H9 (cell line): ENCODE data around the gene TNIP3. TPM values are rescaled to one million over a fixed set of nuclear protein-coding genes. Genes with fewer than 3 reads are reported as not detected.

Experiments
- DNase-seq: peaks from one replicate; pipeline ENCODE4 v3.0.0-alpha.2; 2017
- H2AFZ ChIP-seq: one replicate; pipeline ENCODE4 v1.6.1; 2013; ENCODE audit warnings: mild to moderate bottlenecking, low read length, control low read depth, moderate library complexity
- H2AK5ac ChIP-seq: 2 replicates; pipeline ENCODE4 v1.6.1; 2013; ENCODE audit warnings: low read length, control low read depth, mixed read lengths; ENCODE audit not compliant: insufficient read length
- H2BK120ac ChIP-seq: one replicate; pipeline ENCODE4 v1.6.1; 2013; ENCODE audit warnings: low read depth, mild to moderate bottlenecking, low read length, control low read depth, inconsistent platforms; ENCODE audit not compliant: poor library complexity, severe bottlenecking
- H2BK12ac ChIP-seq: 2 replicates; pipeline ENCODE4 v1.6.1; 2013; ENCODE audit warnings: low read length, control low read depth, mixed read lengths, low read depth; ENCODE audit not compliant: insufficient read length
- H2BK15ac ChIP-seq: 2 replicates; pipeline ENCODE4 v1.6.1; 2013; ENCODE audit warnings: low read depth, low read length, control low read depth
- H2BK20ac ChIP-seq: one replicate; pipeline ENCODE4 v1.6.1; 2013; ENCODE audit warnings: low read depth, mild to moderate bottlenecking, low read length, control low read depth, inconsistent platforms; ENCODE audit not compliant: poor library complexity, severe bottlenecking
- H2BK5ac ChIP-seq: 2 replicates; pipeline ENCODE4 v1.6.1; 2013; ENCODE audit warnings: low read length, control low read depth, mixed read lengths; ENCODE audit not compliant: insufficient read length
- H3K14ac ChIP-seq: 2 replicates; pipeline ENCODE4 v1.6.1; 2013; ENCODE audit warnings: low read length, control low read depth; ENCODE audit not compliant: insufficient read depth
- H3K18ac ChIP-seq: 2 replicates; pipeline ENCODE4 v1.6.1; 2013; ENCODE audit warnings: low read depth, mild to moderate bottlenecking, mixed read lengths, low read length, control low read depth; ENCODE audit not compliant: insufficient read length
- H3K23ac ChIP-seq: 2 replicates; pipeline ENCODE4 v1.6.1; 2013; ENCODE audit warnings: low read length, control low read depth, mixed read lengths, low read depth; ENCODE audit not compliant: insufficient read length
- H3K23me2 ChIP-seq: 2 replicates; pipeline ENCODE4 v1.6.1; 2013; ENCODE audit warnings: low read depth, mild to moderate bottlenecking, mixed read lengths, low read length, control low read depth; ENCODE audit not compliant: insufficient read length, poor library complexity, severe bottlenecking
- H3K27ac ChIP-seq: 2 replicates; pipeline ENCODE4 v1.5.1; 2013; ENCODE audit warnings: low read length, control low read depth, mixed read lengths, low read depth; ENCODE audit not compliant: insufficient read length
- H3K27me3 ChIP-seq: 2 replicates; pipeline ENCODE4 v1.6.1; 2013; ENCODE audit warnings: low read length, control low read depth, inconsistent platforms; ENCODE audit not compliant: insufficient read depth
- H3K4ac ChIP-seq: 2 replicates; pipeline ENCODE4 v1.6.1; 2013; ENCODE audit warnings: low read depth, mild to moderate bottlenecking, control low read depth, inconsistent platforms, low read length, moderate library complexity
- H3K4me1 ChIP-seq: 2 replicates; pipeline ENCODE4 v1.6.1; 2013; ENCODE audit warnings: low read length, control low read depth, inconsistent platforms; ENCODE audit not compliant: insufficient read depth
- H3K4me2 ChIP-seq: 2 replicates; pipeline ENCODE4 v1.6.1; 2013; ENCODE audit warnings: low read length, control low read depth, mixed read lengths; ENCODE audit not compliant: insufficient read length, insufficient read depth
- H3K56ac ChIP-seq: 2 replicates; pipeline ENCODE4 v1.6.1; 2013; ENCODE audit warnings: low read depth, mild to moderate bottlenecking, mixed read lengths, low read length, control low read depth; ENCODE audit not compliant: insufficient read length
- H3K79me1 ChIP-seq: 2 replicates; pipeline ENCODE4 v1.6.1; 2013; ENCODE audit warnings: low read depth, mild to moderate bottlenecking, moderate library complexity, low read length, control low read depth, inconsistent platforms; ENCODE audit not compliant: insufficient read depth, poor library complexity, severe bottlenecking
- H3K79me2 ChIP-seq: 2 replicates; pipeline ENCODE4 v1.6.1; 2013; ENCODE audit warnings: low read length, control low read depth, inconsistent platforms; ENCODE audit not compliant: insufficient read depth
- H3K9ac ChIP-seq: 2 replicates; pipeline ENCODE4 v1.6.1; 2013; ENCODE audit warnings: low read length, control low read depth, mixed read lengths; ENCODE audit not compliant: insufficient read length; ENCODE audit errors: extremely low read depth
- H3K9me3 ChIP-seq: one replicate; pipeline ENCODE4 v1.6.1; 2013; ENCODE audit warnings: low read depth, low read length, inconsistent platforms; ENCODE audit not compliant: control insufficient read depth
- H3T11ph ChIP-seq: one replicate; pipeline ENCODE4 v1.6.1; 2013; ENCODE audit warnings: mild to moderate bottlenecking, low read length, control low read depth, inconsistent platforms
- H4K20me1 ChIP-seq: one replicate; pipeline ENCODE4 v1.6.1; 2013; ENCODE audit not compliant: control insufficient read depth, insufficient read length, insufficient read depth
- H4K5ac ChIP-seq: 2 replicates; pipeline ENCODE4 v1.6.1; 2013; ENCODE audit warnings: low read depth, mild to moderate bottlenecking, mixed read lengths, low read length, control low read depth; ENCODE audit not compliant: insufficient read length
- H4K8ac ChIP-seq: replicated peaks from 2 replicates; pipeline ENCODE4 v1.6.1; 2013; ENCODE audit warnings: low read length, control low read depth, mixed read lengths, low read depth; ENCODE audit not compliant: insufficient read length
- H4K91ac ChIP-seq: 2 replicates; pipeline ENCODE4 v1.6.1; 2013; ENCODE audit warnings: low read depth, mild to moderate bottlenecking, moderate library complexity, mixed read lengths, low read length, control low read depth; ENCODE audit not compliant: insufficient read length
- H3K27ac Mint-ChIP-seq, 3 experiments: 2 replicates in 2 of 3; 3 replicates in 1 of 3; pipeline ENCODE4 v1.8.0; 2020 to 2021; ENCODE audit warnings: mixed read lengths in 3 of 3, mild to moderate bottlenecking in 1 of 3, moderate library complexity in 1 of 3
- H3K27me3 Mint-ChIP-seq: 2 replicates; pipeline ENCODE4 v1.8.0; 2021; ENCODE audit warnings: low read depth, mild to moderate bottlenecking, moderate library complexity, mixed read lengths
- H3K36me3 Mint-ChIP-seq, 3 experiments: 2 replicates in 2 of 3; 3 replicates in 1 of 3; pipeline ENCODE4 v1.8.0; 2020 to 2021; ENCODE audit warnings: low read depth in 3 of 3, mixed read lengths in 3 of 3; ENCODE audit not compliant: insufficient read depth in 1 of 3
- H3K4me1 Mint-ChIP-seq, 2 experiments: 2 replicates each; pipeline ENCODE4 v1.8.0; 2020; ENCODE audit warnings: mixed read lengths in 2 of 2
- H3K4me3 Mint-ChIP-seq, 2 experiments: 2 replicates in 1 of 2; 3 replicates in 1 of 2; pipeline ENCODE4 v1.8.0; 2020 to 2021; ENCODE audit warnings: mild to moderate bottlenecking in 2 of 2, mixed read lengths in 2 of 2, moderate library complexity in 1 of 2
- H3K9me3 Mint-ChIP-seq, 2 experiments: 2 replicates in 1 of 2; 3 replicates in 1 of 2; pipeline ENCODE4 v1.8.0; 2020; ENCODE audit warnings: mild to moderate bottlenecking in 2 of 2, mixed read lengths in 2 of 2, moderate library complexity in 1 of 2
- CTCF ChIP-seq: fragments of 200-600 bp; sonication (generic); conservative IDR thresholded peaks from 3 replicates; pipeline ENCODE4 v1.8.0; 2021; ENCODE audit warnings: antibody characterized with exemption, mild to moderate bottlenecking
- WGBS: extraction: QIAGEN DNeasy Blood & Tissue Kit; methylation state at CpG from one replicate; pipeline ENCODE4 v1.1.7; 2013; ENCODE audit warnings: missing lambda C conversion rate, low lambda C conversion rate, mixed read lengths; ENCODE audit not compliant: insufficient read length; ENCODE audit errors: extremely low coverage; 5-methylcytosine and 5-hydroxymethylcytosine counted together
- total RNA-seq: library from RNA; stranded (reverse); gene quantifications from 2 replicates; pipeline ENCODE4 v1.2.1, GENCODE V29; 2021

The TNIP3 gene
- total RNA-seq, 1 experiment from 2014 or later = not detected

DNA sequence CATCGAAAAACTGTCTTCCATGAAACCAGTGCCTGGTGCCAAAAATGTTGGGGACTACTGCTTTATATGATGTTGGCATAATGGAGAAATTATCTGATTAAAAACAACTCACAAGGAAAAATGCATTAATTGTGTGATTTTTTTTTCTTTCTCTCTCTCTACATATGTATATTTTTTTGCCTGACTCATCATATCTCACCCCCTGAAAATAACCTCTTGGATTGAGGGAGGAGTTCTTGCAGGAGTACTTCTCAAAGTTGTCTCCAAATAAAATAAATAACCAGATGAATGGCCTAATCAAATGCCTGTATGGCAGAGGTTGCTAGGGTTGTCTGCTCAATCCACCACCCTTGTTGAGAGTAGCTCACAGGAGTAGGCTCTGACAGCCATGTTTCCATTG is 19.9 kb upstream of the TNIP3 start:
- no peak for TF ChIP-seq CTCF
- H3K9ac ChIP-seq = no peak overlapping the region
- H4K8ac ChIP-seq = no peak overlapping the region
- no peak overlapping the region for H3K14ac ChIP-seq
- no peak overlapping the region for H3K4me2 ChIP-seq
- Mint-ChIP-seq H3K27me3 (no peaks in the 10 kb centered on the region), H3K27ac (no peak overlapping the region), H3K4me1 (peaks cover 7 to 12% of the 10 kb centered on the region in 2 experiments), H3K4me3 (no peak overlapping the region), H3K36me3 (peaks cover 0 to 12% (median 2%) of the 10 kb centered on the region in 3 experiments; a peak in 3 of 7 replicates), H3K9me3 (peaks cover 5 to 6% of the 10 kb centered on the region in 2 experiments; a peak in 3 of 5 replicates)
- H4K20me1 ChIP-seq = no peaks in the 10 kb centered on the region
- H2BK20ac ChIP-seq = no peak overlapping the region
- H2BK120ac ChIP-seq = no peak overlapping the region
- H2AK5ac ChIP-seq = no peak overlapping the region
- no peak overlapping the region for H3T11ph ChIP-seq
- H3K79me1 ChIP-seq = no peaks in the 10 kb centered on the region
- no CpG with 5 or more reads among the region's 1 CpG for WGBS
- H3K23me2 ChIP-seq = no peaks in the 10 kb centered on the region
- no peak overlapping the region for H3K23ac ChIP-seq
- H4K91ac ChIP-seq = no peak overlapping the region
- H2BK5ac ChIP-seq = no peak overlapping the region
- H4K5ac ChIP-seq = no peak overlapping the region
- H3K18ac ChIP-seq = no peak overlapping the region
- H2BK12ac ChIP-seq = no peak overlapping the region
- no peak overlapping the region for H2AFZ ChIP-seq
- H3K4ac ChIP-seq = no peak overlapping the region
- no peaks in the 10 kb centered on the region for H3K27me3 ChIP-seq
- no peaks in the 10 kb centered on the region for H3K9me3 ChIP-seq
- peaks cover under 1% of the 10 kb centered on the region; the same call in 1 of the 2 replicates for H3K4me1 ChIP-seq
- no peak overlapping the region for H3K56ac ChIP-seq
- H2BK15ac ChIP-seq = no peak overlapping the region
- no peak for DNase-seq
- H3K27ac ChIP-seq = no peak overlapping the region
- H3K79me2 ChIP-seq = no peaks in the 10 kb centered on the region
